GM23338 (cell line): ENCODE measurements around the gene PRKCH.

Experiments
- CREB1 ChIP-seq: fragments of 250-450 bp; sonication (Bioruptor Pico); IDR thresholded peaks from 2 replicates; pipeline ENCODE4 v1.5.0; 2020; ENCODE audit warnings: low read depth, mild to moderate bottlenecking, moderate library complexity
- CTCF ChIP-seq, 2 experiments: fragments of 200-600 bp in 1 of 2; sonication (generic) in 1 of 2; conservative IDR thresholded peaks; 2 replicates each; pipeline versions ENCODE4 v1.5.1 to v1.6.1; 2016 to 2017; ENCODE audit warnings: antibody characterized with exemption in 2 of 2, low read depth in 2 of 2, mild to moderate bottlenecking in 2 of 2, moderate library complexity in 1 of 2
- EZH2 ChIP-seq: fragments of 200-600 bp; sonication (generic); IDR thresholded peaks from one replicate; pipeline ENCODE4 v1.8.0; 2017; ENCODE audit warnings: antibody characterized with exemption, mild to moderate bottlenecking, low read depth; ENCODE audit not compliant: unreplicated experiment
- EZH2phosphoT487 ChIP-seq: fragments of 200-600 bp; sonication (generic); IDR thresholded peaks from one replicate; pipeline ENCODE4 v1.8.1; 2018; ENCODE audit warnings: antibody characterized with exemption; ENCODE audit not compliant: unreplicated experiment
- NANOG ChIP-seq: IDR thresholded peaks from 2 replicates; pipeline ENCODE4 v1.6.1; 2016; ENCODE audit warnings: antibody characterized with exemption, borderline replicate concordance
- POLR2AphosphoS5 ChIP-seq: IDR thresholded peaks from 2 replicates; pipeline ENCODE4 v1.6.1; 2016; ENCODE audit warnings: antibody characterized with exemption, low read depth
- REST ChIP-seq: IDR thresholded peaks from one replicate; pipeline ENCODE4 v1.6.1; 2018; ENCODE audit warnings: antibody characterized with exemption; ENCODE audit not compliant: unreplicated experiment
- STAT1 ChIP-seq: IDR thresholded peaks from one replicate; pipeline ENCODE4 v1.6.1; 2016; ENCODE audit warnings: antibody characterized with exemption; ENCODE audit not compliant: unreplicated experiment

- TF ChIP-seq CTCF (conservative IDR thresholded peaks at IDR 0.05; ENCODE audit: low read depth in 2 of 2) (no peak), STAT1 (no peak), POLR2AphosphoS5 (no peak), EZH2 (no peak), EZH2phosphoT487 (no peak), REST (no peak), NANOG (no peak), CREB1 (CRISPR knock-in tag) (no peak)
Observed at GRCh38 chr14:61342486-61342885, 21.1 kb downstream of the PRKCH start.
